ENCODE data around the gene MESD. TPM values are rescaled to one million over a fixed set of nuclear protein-coding genes. Genes with fewer than 3 reads are reported as not detected.
A peak's percentile ranks its signal among the peaks of the same experiment; 100 is the strongest.

Gene MESD
- total and polyA plus RNA-seq, 11 donors = 11.2 to 19.8 (median 14.8) TPM

DNA sequence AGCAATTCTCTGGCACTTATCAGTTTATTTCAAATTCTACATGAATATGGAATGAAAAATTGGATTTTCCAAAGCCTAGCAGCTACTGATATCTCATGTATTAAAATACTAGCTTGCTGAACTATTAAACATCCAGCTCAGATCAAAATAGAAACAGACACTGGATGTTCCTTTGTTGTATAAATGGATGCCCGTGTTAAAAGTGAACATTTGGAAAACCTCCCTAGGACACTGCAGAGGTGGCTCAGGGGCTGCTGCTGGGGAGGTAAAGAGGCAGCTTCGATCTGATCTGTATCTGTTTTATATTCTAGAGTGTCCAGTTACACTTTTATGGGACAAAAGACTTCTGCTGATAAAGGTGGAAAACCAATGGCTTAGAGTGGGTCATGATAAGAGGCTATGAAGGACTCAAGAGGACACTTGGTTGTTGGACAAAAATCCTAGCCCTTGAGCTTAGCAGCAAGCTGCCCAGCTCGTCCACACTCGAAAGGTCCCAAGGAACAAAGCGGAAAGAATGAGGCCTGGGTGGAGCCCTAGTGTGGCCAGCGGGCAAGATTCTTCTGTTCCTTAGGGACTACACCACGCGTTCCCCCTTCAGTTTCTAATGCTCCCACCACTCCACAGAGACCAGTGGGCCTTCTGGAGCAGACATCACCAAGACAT lies 9.9 kb downstream of the MESD start:
- WGBS, 4 donors = 65 to 71% (median 67%) methylated on average over 8 of the region's 8 CpGs
- Histone ChIP-seq H3K4me1 (peaks cover 0 to 41% (median 12%) of the 10 kb centered on the region in 12 donors), H3K27me3 (no peaks in the 10 kb centered on the region), H3K4me3 (no peak overlapping the region), H3K27ac (peak overlapping the region in 2 of 12 donors; percentile 17 to 24), H3K36me3 (peaks cover 0 to 71% (median 52%) of the 10 kb centered on the region in 9 donors), H3K9me3 (no peaks in the 10 kb centered on the region)
- peak; percentile 27 to 54 (median 38) for ATAC-seq
- intact Hi-C loops (cut with DNase I) = loop anchor here in 8 of 10 donors (5.0 to 10.0 kb wide), 5 partner anchors 128 to 415 kb away; no protein-coding TSS in a partner anchor
- DNase-seq = no peak
- TF ChIP-seq POLR2A (IDR thresholded peaks at IDR 0.05) = no peak
- TF ChIP-seq, protein P1, sequence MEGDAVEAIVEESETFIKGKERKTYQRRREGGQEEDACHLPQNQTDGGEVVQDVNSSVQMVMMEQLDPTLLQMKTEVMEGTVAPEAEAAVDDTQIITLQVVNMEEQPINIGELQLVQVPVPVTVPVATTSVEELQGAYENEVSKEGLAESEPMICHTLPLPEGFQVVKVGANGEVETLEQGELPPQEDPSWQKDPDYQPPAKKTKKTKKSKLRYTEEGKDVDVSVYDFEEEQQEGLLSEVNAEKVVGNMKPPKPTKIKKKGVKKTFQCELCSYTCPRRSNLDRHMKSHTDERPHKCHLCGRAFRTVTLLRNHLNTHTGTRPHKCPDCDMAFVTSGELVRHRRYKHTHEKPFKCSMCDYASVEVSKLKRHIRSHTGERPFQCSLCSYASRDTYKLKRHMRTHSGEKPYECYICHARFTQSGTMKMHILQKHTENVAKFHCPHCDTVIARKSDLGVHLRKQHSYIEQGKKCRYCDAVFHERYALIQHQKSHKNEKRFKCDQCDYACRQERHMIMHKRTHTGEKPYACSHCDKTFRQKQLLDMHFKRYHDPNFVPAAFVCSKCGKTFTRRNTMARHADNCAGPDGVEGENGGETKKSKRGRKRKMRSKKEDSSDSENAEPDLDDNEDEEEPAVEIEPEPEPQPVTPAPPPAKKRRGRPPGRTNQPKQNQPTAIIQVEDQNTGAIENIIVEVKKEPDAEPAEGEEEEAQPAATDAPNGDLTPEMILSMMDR (IDR thresholded peaks at IDR 0.05) = no peak

DNA sequence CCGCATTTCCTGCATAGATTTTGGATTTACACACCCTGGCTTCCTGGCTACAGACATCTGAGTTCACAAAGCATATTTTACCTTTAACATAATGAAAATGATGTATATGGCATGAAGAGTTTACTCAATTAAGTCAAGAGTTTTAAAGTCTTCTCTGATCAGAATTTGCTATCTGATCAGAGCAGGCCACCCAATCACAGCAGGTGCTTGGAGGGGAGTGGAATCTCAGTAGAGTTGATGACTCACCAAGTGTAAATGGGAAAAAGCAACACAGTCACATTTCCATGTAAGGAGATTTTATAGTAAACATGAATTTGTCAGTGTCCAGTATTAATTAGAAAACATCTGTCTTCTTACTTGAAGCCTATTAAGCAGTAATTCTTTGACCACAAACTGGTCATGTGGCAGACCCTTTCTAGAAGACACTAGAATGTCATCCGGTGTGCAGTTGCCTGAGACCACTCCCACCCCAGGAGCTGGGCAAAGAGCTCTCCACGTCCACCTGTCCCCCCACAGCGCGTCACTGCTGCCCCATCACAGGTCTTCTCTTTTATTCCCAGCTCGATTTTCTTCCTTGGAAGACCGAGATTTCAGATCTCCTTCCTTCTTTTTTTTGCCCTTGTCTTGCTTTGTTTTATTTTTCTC lies 10.8 kb downstream of the MESD start:
- peaks cover 0 to 39% (median 8%) of the 10 kb centered on the region in 12 donors for H3K4me1 ChIP-seq
- 90 to 94% (median 91%) methylated on average over 7 of the region's 7 CpGs for WGBS, 4 donors
- H3K36me3 ChIP-seq = peaks cover 0 to 71% (median 52%) of the 10 kb centered on the region in 9 donors
- no peak for TF ChIP-seq POLR2A (IDR thresholded peaks at IDR 0.05)
- TF ChIP-seq, protein P1 (IDR thresholded peaks at IDR 0.05) = no peak
- H3K27me3 ChIP-seq = no peaks in the 10 kb centered on the region
- no peak for DNase-seq
- H3K27ac ChIP-seq = no peak overlapping the region
- H3K4me3 ChIP-seq = no peak overlapping the region
- no peaks in the 10 kb centered on the region for H3K9me3 ChIP-seq
- intact Hi-C loops (cut with DNase I) = loop anchor here in 8 of 10 donors (5.0 to 10.0 kb wide), 5 partner anchors 128 to 414 kb away; no protein-coding TSS in a partner anchor
- no peak for ATAC-seq

DNA sequence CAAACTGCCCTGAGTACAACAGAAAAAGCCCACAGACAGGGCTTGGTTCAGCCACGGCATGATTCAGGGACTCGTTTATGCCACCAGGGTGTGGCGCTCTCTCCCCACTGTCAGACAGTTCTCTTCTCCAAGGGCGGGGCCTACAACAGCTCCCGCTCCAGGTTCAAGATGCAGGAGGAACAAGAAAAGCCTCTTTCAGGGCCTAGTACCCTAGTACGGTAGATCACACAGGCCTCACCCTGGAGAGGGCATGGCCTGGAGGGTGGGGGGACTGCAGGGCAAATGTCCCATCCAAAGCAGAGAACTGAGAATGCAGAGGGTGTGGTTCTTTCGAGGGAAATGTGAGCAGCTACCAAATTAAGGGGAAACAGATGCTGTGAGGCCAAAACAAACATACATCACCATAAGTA lies 12.0 kb downstream of the MESD start:
- Histone ChIP-seq H3K9me3 (no peaks in the 10 kb centered on the region), H3K27ac (no peak overlapping the region), H3K4me1 (peaks cover 0 to 39% (median 7%) of the 10 kb centered on the region in 12 donors), H3K36me3 (peaks cover 0 to 73% (median 49%) of the 10 kb centered on the region in 9 donors), H3K4me3 (no peak overlapping the region), H3K27me3 (no peaks in the 10 kb centered on the region)
- no peak for TF ChIP-seq POLR2A (IDR thresholded peaks at IDR 0.05)
- TF ChIP-seq, protein P1 (IDR thresholded peaks at IDR 0.05) = peak; percentile 35 to 65 (median 56)
- 45 to 52% (median 48%) methylated on average over 7 of the region's 7 CpGs for WGBS, 4 donors
- DNase-seq = peak; percentile 50 to 69 (median 53)
- intact Hi-C loops (cut with DNase I) = loop anchor here in 8 of 10 donors (2.0 to 10.0 kb wide), 6 partner anchors 130 to 413 kb away; no protein-coding TSS in a partner anchor
- peak; percentile 34 to 80 (median 72) for ATAC-seq

DNA sequence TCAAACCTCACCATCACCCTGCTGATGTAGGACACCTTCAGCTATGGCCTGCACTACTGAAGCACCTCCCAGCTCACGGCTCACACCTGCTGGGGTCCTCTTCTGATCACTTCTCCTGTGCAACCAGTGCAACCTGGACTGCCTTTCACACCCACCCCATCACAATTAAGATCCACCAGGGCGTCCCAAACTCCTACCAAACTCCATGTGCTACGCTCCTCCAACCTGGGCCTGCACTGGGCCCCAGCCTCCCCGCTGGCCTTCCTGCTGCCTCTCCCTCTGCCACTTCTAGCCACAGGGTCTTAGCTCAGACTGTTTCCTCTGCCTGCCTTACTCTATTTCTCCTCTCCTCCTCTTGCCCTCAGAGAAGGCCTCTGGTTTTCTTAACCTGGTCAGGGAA lies 12.8 kb downstream of the MESD start:
- no peaks in the 10 kb centered on the region for H3K9me3 ChIP-seq

More for the DNA sequence above, 12.8 kb downstream of the MESD start:
- intact Hi-C loops (cut with DNase I) = loop anchor here in 8 of 10 donors (2.0 to 10.0 kb wide), 6 partner anchors 130 to 412 kb away; no protein-coding TSS in a partner anchor
- 94 to 99% (median 98%) methylated on average over 4 of the region's 4 CpGs for WGBS, 4 donors
- H3K36me3 ChIP-seq = peaks cover 0 to 65% (median 43%) of the 10 kb centered on the region in 9 donors
- H3K4me3 ChIP-seq = no peak overlapping the region
- H3K4me1 ChIP-seq = peaks cover 0 to 39% (median 7%) of the 10 kb centered on the region in 12 donors
- no peaks in the 10 kb centered on the region for H3K27me3 ChIP-seq
- peak in 1 of 4 donors; percentile 10 for ATAC-seq
- TF ChIP-seq, protein P1 (IDR thresholded peaks at IDR 0.05) = no peak
- TF ChIP-seq POLR2A (IDR thresholded peaks at IDR 0.05) = no peak
- H3K27ac ChIP-seq = no peak overlapping the region
- no peak for DNase-seq

All from heart left ventricle (tissue), 16 donors.